RWPE1 (cell line): ENCODE measurements around the gene PLCB4.

Source experiments
- CTCF ChIA-PET: fragments of 350-600 bp; sonication (Branson Sonifier 250); formaldehyde crosslinking; extraction: SDS; loops from one replicate; lab custom pipeline; 2021; lab: Yijun Ruan, JAX
- POLR2A ChIA-PET: fragments of 400-600 bp; formaldehyde crosslinking; extraction: SDS; loops from one replicate; lab custom pipeline; 2020; ENCODE audit warnings: antibody characterized with exemption; ENCODE audit not compliant: low non-redundant PET; lab: Yijun Ruan, JAX
- DNase-seq: peaks from one replicate; pipeline ENCODE4 v3.0.0; 2012; ENCODE audit warnings: low spot score
- H3K27ac ChIP-seq: fragments of 450-650 bp; 2 replicates; pipeline ENCODE4 v1.5.1; 2017
- TF ChIP-seq, protein P1 (sequence below): fragments of 450-650 bp; conservative IDR thresholded peaks from 2 replicates; pipeline ENCODE4 v1.5.1; 2017; ENCODE audit warnings: low read depth, mild to moderate bottlenecking

PLCB4 gene

DNA sequence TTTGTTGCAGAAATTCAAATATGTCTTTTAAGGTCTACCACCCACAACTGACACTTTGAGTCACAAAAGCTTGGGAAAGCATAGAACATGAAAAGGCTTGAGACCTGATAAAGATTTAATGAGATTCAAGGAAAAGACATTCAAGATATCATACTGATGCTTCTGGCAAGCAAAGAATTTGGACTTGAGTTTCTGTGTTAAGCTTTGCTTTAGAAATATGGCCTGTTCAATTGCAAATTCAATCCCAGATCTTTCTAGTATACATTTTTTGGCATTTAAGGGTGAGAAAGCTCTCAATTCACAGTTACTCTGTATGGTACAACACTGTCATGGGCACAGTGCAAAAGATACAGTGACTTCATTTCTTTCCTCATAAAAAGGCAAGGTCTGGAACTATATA, 406.6 kb downstream of the PLCB4 start:
- H3K27ac ChIP-seq: no peak overlapping the region
- DNase-seq: no peak
- ChIA-PET CTCF (no interaction called here), POLR2A (no interaction called here)
- TF ChIP-seq, protein P1, sequence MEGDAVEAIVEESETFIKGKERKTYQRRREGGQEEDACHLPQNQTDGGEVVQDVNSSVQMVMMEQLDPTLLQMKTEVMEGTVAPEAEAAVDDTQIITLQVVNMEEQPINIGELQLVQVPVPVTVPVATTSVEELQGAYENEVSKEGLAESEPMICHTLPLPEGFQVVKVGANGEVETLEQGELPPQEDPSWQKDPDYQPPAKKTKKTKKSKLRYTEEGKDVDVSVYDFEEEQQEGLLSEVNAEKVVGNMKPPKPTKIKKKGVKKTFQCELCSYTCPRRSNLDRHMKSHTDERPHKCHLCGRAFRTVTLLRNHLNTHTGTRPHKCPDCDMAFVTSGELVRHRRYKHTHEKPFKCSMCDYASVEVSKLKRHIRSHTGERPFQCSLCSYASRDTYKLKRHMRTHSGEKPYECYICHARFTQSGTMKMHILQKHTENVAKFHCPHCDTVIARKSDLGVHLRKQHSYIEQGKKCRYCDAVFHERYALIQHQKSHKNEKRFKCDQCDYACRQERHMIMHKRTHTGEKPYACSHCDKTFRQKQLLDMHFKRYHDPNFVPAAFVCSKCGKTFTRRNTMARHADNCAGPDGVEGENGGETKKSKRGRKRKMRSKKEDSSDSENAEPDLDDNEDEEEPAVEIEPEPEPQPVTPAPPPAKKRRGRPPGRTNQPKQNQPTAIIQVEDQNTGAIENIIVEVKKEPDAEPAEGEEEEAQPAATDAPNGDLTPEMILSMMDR: no peak

DNA sequence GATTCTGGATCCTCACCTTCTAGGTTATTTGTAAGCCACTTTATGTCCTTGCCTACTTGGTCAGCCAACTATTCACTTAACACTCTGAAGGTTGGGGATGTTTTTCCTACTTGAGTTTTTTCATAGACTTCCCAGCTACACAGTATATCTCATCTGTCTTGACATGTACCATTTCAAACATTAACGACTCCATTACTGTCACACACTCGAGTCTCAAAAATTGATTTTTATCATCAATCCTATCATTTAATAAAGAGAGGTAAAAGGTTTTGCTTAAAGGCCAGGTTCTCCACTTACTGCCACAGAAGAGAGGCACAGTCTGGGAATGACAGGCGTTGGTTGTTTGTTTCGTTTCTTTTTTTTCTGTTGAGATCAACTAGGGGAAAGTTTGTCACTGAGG, 407.3 kb downstream of the PLCB4 start:
- ChIA-PET CTCF (no interaction called here), POLR2A (no interaction called here)
- no peak overlapping the region for H3K27ac ChIP-seq
- TF ChIP-seq, protein P1: no peak
- DNase-seq: no peak

DNA sequence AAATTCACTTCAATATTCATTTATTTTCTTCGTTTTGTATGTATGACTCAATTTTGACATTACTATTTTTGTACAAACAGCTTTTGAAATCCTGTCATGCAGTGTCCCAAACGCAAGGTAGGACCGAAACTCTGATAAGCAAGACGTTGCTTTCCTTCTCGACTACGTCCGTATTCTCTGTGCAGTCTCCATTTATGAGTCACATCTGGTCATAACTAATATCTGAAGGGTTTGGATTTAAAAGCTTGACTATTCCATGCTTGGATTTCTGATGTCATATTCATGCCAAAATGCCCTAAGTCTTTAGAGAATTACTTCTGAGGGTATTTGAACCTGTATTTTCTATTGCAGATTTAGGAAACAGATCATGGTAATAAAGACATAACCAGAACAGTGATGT, 407.8 kb downstream of the PLCB4 start:
- ChIA-PET CTCF (no interaction called here), POLR2A (no interaction called here)
- no peak overlapping the region for H3K27ac ChIP-seq
- no peak for DNase-seq
- TF ChIP-seq, protein P1: no peak

DNA sequence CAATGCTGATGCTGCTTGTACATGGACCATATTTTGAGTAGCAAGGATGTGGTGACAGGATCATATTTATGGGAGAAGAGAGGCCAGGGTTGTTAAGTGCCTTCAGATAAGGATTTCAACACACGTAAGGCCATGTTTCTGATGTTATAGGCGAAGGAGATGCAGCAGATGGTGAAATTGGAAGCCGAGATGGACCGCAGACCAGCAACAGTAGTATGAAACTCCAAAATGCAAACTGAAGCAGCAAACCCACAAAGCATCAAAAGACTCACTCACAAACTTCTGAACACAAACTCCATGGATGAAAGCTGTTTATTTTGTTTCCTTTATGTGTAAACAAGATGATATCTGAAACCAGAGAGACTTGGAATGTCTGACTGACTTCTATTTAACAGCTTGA, 409.9 kb downstream of the PLCB4 start:
- CTCF ChIA-PET: no interaction called here
- POLR2A ChIA-PET: no interaction called here
- no peak overlapping the region for H3K27ac ChIP-seq
- DNase-seq: no peak
- TF ChIP-seq, protein P1: no peak

DNA sequence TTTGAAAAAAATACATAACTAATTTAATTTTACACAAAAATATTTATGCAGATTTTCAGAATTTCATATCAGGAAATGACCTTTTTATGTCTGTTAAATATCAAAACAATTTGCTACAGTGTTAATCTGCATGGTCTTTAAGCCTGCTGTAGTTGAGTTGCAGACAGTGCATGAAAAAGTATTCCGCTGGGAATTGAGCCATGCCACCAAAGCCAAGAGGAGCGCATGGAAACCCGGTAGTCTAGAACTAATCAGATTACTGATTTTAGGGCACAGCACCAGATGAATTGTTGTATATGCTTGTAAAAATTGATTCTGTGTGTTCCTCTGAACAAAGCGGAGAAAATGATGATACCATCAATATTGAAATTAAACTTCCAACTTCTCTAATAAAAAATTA, 411.2 kb downstream of the PLCB4 start:
- TF ChIP-seq, protein P1: no peak
- ChIA-PET CTCF (no interaction called here), POLR2A (no interaction called here)
- H3K27ac ChIP-seq: no peak overlapping the region
- DNase-seq: no peak

DNA sequence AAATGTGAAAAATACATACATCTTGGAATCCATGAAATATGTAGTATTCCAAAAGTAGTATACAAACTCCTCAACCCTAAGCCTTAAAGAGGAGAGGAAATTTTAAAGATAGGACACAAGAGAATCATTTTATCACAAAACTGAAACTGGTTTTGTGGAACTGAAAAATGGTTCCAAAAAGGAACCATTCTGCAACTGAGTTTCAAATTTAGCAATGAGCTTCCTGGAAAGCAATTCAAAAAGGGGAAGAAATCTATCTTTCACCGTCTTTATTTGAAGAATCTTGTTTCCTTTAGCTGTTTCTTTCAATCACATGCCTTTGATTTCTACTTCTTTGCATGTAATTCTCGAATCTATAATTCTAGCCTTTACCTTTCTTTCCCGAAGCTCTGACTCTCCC, 413.3 kb downstream of the PLCB4 start:
- POLR2A ChIA-PET: no interaction called here
- TF ChIP-seq, protein P1: no peak
- CTCF ChIA-PET: no interaction called here
- DNase-seq: no peak
- no peak overlapping the region for H3K27ac ChIP-seq

DNA sequence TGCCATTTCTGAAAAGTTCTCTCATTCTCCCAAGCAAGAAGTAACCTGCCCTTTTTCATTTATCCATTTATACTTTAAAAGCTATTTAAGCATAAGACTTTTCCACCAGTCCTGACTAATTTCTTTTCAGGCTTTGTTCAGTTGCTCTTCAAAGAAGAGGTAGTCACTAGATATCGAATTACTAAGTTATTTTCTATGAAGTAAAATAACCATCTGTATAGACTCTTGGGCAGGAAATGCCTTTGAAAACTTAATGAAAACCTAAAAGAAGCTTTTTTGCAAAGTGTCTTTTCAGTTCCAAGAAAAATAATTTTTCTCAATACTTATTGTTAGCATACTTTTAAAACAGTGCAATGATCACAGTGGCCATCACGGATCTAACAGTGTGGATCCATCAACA, 414.2 kb downstream of the PLCB4 start:
- POLR2A ChIA-PET: no interaction called here
- CTCF ChIA-PET: interaction anchor here (0.6 to 0.7 kb wide), 2 partner anchors 116 to 365 kb away, joined by 3 read pairs; no protein-coding TSS in a partner anchor
- DNase-seq: no peak
- TF ChIP-seq, protein P1: no peak
- H3K27ac ChIP-seq: no peak overlapping the region
